Activated T-cell treated with anti-CD3 and anti-CD28 coated beads for 24 hours (primary cell): ENCODE data around the gene TNS3.
A peak's percentile ranks its signal among the peaks of the same experiment; 100 is the strongest.

Experiments
- DNase-seq: peaks from one replicate; pipeline ENCODE4 v3.0.0-alpha.2; 2020; ENCODE audit warnings: low read depth

Gene TNS3

GRCh38 chr7:47405921-47406800, 175.8 kb downstream of the TNS3 start:
- no peak for DNase-seq

- DNase-seq: no peak
These were observed 176.5 kb downstream of the TNS3 start for GRCh38 chr7:47405286-47405904.

DNA sequence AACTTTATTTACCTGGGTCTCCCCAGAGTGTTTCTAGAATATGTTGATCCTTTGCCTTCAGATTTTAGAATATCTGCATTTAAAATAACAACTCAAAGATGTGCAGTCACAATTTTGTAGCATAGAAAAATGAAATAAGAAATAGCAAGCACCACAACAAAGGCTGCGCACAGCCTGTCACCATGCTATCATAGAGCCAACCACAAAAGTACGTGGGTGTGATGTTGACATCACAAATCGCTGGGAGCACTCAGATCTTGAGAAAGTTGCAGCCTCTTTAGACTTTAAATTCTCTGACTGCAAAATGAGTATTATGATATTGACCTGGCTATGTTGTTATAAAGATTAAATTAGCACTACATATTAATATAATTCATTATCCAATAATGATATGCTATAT, 177.9 kb downstream of the TNS3 start:
- DNase-seq: peak; percentile 10

DNA sequence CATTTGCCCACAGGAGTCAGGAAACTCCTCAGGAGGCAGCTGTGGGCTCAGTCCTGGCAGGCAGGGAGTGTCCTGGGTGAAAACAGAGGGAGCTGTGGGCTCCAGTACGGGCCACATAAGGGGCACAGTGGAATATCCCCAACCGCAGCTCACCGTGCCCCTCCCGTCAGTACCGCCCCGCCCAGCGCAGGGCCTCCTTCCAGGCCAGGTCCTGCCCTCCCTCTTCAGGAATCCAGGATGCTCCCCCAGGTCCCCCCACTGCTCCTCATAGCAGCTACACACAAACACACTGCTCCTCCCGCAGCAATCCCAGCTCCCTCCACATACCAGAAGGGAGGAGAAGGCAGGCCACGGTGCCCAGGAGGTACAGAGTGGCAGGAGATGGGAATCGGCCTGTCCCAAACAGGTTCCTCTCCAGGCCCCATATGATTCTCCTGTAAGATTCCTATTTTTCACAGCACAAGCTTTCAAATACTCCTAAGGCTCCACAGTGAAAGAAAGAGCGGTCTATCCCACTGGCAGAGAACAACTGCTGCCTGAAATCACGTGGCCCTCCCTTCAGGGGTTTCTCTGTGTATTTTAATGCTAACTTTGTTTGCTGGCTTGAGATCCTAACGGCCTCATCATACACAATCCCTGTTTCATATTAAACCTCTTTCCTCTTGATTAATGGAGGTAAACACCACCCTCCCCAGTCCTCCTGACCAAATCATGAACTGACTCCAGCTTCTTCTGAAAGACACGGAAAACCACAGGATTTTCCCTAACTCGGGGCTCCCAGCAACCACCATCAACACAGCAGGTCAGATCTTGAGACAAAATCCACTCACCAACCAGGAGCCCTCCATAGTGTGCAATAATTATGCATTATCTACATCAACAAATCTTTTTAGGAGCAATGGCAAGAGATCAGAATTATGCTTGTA, 178.7 kb downstream of the TNS3 start:
- DNase-seq: no peak

DNA sequence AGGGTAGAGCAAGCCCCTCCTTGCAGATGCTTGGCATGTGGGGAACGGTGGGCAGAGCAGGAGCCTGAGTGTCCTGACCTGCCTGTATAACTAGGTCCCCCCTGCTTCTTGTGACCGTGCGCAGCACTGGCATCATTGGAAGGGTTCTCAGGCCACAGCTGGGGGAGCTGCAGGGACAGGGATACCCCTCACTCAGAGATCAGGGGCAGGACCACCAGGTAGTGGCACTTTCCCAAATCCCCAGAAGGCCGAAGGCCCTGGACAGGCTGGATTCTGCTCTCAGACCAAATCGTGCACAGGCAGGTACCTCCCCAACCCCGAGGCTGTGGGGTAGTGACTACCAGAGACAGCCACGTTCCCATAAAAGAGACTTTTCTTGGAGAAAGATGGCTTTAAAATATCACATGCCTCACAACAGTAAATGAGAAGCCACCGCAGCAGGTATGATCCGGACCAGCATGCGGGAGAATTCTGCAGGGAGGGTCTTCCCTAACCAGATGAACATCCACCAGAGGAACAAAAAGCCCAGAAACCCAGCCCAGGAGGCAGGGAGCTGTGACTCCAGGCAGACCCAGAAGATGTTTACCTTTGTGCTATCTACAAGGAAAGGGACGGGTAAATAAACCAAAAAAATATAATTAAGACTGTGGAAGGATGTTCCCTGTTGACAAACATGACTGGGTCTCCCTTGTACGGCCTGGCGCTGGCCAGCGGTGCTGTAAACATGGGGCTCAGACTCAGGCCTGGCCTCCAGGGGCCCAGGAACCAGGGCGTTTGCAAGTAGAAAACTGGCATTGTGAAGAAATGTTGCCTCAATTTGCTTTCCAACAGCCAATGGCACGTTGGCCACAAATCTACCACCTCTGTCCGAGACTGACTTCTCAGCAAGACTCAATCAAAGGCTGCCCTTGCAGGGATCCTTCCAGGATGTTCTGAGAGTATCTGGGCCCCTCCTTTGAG, 180.0 kb downstream of the TNS3 start:
- no peak for DNase-seq

GRCh38 chr7:47400741-47401206, 181.1 kb downstream of the TNS3 start:
- no peak for DNase-seq

DNA sequence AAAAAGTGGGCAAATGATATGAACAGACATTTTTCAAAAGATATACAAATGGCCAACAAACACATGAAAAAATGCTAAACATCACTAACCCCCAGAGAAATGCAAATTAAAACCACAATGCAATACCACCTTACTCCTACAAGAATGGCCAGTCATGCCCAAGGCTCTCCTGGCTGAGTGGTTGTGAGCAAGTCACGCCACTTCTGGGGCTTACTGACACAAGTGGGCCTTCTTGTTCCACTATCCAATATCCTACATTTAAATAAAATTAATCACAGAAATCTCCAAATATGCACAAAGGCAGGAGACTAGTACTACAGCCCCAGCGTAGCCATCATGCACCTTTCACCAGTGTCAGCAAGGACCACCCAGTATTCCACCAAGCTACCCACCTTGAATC, 181.9 kb downstream of the TNS3 start:
- no peak for DNase-seq

GRCh38 chr7:47394751-47395252, 187.1 kb downstream of the TNS3 start:
- DNase-seq: no peak

- DNase-seq: no peak
These were observed 187.7 kb downstream of the TNS3 start for GRCh38 chr7:47394216-47394615.

DNA sequence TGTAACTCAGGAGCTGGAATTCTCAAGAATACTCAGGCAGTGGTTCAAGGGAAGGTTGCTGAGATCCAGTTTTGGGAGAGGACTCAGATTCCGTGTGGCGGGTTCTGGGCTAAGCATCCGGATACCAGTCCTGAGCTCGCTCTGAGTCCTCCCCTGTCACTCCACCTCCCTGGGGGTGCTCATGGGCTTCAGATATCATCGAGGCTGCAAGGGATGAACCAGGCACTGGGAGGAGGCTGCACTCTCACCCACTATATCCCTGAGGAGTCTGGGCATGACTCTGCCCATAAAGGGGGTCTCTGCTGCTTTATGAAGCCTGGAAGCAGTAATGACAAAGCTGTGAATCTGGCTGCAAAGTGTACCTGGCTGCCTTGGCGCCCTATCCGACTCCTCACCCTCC, 188.5 kb downstream of the TNS3 start:
- no peak for DNase-seq

GRCh38 chr7:47392241-47392759, 189.6 kb downstream of the TNS3 start:
- DNase-seq: no peak

DNA sequence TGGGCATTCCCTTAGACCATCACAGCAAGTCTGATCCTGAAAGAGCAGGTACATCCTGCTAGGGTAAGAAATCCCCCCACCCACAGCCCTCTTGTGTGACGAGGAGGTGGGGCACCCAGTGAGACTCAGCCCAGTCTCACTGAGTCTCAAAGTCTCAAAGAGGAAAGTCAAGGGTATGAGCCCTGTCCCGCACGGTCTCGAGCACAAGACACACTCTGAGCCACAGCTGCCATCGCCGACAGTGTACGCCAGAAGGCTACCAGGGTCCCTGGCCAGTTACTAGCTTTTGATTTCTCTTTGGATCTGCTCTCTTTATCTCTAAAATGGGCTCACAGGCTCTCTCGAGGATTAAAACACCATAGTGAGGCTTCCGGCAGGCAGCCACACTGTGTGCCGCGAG, 190.2 kb downstream of the TNS3 start:
- no peak for DNase-seq

- DNase-seq: no peak
These were observed 191.0 kb downstream of the TNS3 start for GRCh38 chr7:47390914-47391313.

DNA sequence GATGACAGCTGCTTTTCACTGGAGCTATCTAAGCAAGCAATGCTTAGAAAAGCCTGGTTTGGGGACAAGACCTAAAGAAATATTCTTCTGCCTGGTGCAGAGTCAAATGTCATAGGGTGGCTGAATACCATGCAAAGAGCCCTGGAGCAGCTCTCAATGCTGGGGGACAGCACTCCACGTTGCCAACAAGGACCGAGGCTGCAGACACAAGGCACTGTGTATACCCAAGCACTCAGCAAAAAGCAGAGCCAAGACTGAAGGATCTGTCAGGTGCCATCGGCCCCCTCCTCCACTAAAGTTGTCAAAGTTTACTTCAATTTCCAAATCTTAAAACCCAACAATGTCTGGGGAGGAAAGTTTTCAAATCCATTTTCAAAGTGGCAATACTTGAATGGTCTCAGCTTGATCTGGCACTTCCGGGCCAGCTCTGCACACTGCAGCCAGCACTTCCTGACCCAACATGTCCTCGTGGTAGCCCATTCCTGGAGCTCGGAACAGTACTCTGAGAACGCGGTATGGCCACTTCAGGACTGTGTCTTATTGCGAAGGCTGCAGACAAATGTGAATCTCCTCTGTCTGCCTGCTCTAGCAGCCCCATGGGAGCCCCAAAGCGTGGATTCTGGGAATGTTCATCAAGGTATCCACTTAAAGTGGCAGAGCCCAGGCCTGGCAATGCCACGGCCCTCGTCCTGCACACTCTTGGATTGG, 191.8 kb downstream of the TNS3 start:
- no peak for DNase-seq

GRCh38 chr7:47389171-47389922, 192.6 kb downstream of the TNS3 start:
- no peak for DNase-seq

DNA sequence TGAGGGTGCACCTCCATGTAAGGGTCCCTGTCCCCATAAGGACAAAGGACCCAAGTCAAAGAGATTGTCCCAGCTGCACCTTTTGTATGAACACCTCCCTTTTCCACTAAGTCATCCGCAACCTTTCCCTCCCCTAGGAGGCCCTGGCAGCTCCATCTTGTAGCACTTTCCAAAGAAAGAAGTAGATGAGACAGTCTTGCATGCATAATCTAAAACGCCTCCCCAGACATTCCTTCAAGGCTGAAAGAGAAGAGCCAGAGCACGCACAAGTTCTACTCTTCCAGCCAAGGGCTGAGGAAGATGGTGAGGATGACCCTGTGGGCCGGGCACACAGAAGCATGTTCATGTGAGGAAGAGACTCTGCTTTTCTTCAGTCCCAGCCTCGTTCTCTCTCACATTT, 194.4 kb downstream of the TNS3 start:
- DNase-seq: no peak

GRCh38 chr7:47386273-47386835, 195.6 kb downstream of the TNS3 start:
- no peak for DNase-seq

GRCh38 chr7:47385536-47386125, 196.3 kb downstream of the TNS3 start:
- no peak for DNase-seq
